ENCODE data around the gene ATF4. TPM values are rescaled to one million over a fixed set of nuclear protein-coding genes. Genes with fewer than 3 reads are reported as not detected.

Gene ATF4
- total and polyA plus RNA-seq, 2 of the 13 experiments (the other 11 are each of a cell fraction or from before 2014, with no cell fraction given), result 486 to 1,297 TPM

- TF ChIP-seq CBX2 (IDR thresholded peaks at IDR 0.05; ENCODE audit: low read depth, low read length), result no peak
- no peak for TF ChIP-seq CBX2 (CRISPR knock-in tag; IDR thresholded peaks at IDR 0.05; ENCODE audit: low read depth)
- no peak; the same call in 1 of the 2 replicates for TF ChIP-seq FOXC1 (CRISPR knock-in tag; IDR thresholded peaks at IDR 0.05; ENCODE audit: borderline replicate concordance)
- no peak for TF ChIP-seq TCF12 (IDR thresholded peaks at IDR 0.05)
- TF ChIP-seq TCF12 (CRISPR knock-in tag; IDR thresholded peaks at IDR 0.05), result 0 out of 2 replicates have a peak, but pooled peaks have one; percentile 39
- no peak for TF ChIP-seq ONECUT2 (CRISPR knock-in tag; IDR thresholded peaks at IDR 0.05)
- TF ChIP-seq ZNF614 (CRISPR knock-in tag; IDR thresholded peaks at IDR 0.05; ENCODE audit: borderline replicate concordance), result no peak
- peak; percentile 80 for TF ChIP-seq UBTF (CRISPR knock-in tag; IDR thresholded peaks at IDR 0.05)
- no peak for TF ChIP-seq U2AF2 (IDR thresholded peaks at IDR 0.05; ENCODE audit: low read depth, low read length)
- no peak for TF ChIP-seq EP300 (IDR thresholded peaks at IDR 0.05; ENCODE audit: low read depth in 2 of 2, low read length in 2 of 2)
- TF ChIP-seq EP300 (CRISPR knock-in tag; IDR thresholded peaks at IDR 0.05; ENCODE audit: borderline replicate concordance), result no peak
- TF ChIP-seq MXI1 (IDR thresholded peaks at IDR 0.05; ENCODE audit: borderline replicate concordance, low read depth, low read length), result peak; percentile 86; the same call in 1 of the 3 replicates
- no peak for TF ChIP-seq MAF1 (CRISPR knock-in tag; IDR thresholded peaks at IDR 0.05; ENCODE audit: borderline replicate concordance)
- TF ChIP-seq ZNF574 (CRISPR knock-in tag; IDR thresholded peaks at IDR 0.05), result no peak; the same call in 1 of the 2 replicates
- TF ChIP-seq HOXD1 (CRISPR knock-in tag; IDR thresholded peaks at IDR 0.05), result no peak; the same call in 1 of the 2 replicates
- TF ChIP-seq ZNF775 (CRISPR knock-in tag; IDR thresholded peaks at IDR 0.05; ENCODE audit: borderline replicate concordance), result no peak
- no peak for TF ChIP-seq ZNF143 (CRISPR knock-in tag; IDR thresholded peaks at IDR 0.05)
- no peak for TF ChIP-seq KAT7 (CRISPR knock-in tag; IDR thresholded peaks at IDR 0.05; ENCODE audit: borderline replicate concordance)
- peak; percentile 32; the same call in 1 of the 2 replicates for TF ChIP-seq MAX (IDR thresholded peaks at IDR 0.05)
- TF ChIP-seq SRSF4 (IDR thresholded peaks at IDR 0.05; ENCODE audit: low read depth, low read length, poor library complexity, severe bottlenecking), result no peak
- TF ChIP-seq ZKSCAN1 (IDR thresholded peaks at IDR 0.05; ENCODE audit: low read length), result no peak
- no peak; the same call in 1 of the 2 replicates for TF ChIP-seq ZNF704 (CRISPR knock-in tag; IDR thresholded peaks at IDR 0.05; ENCODE audit: borderline replicate concordance)
- TF ChIP-seq HOXA7 (CRISPR knock-in tag; IDR thresholded peaks at IDR 0.05), result no peak
- no peak; the same call in 1 of the 2 replicates for TF ChIP-seq ZNF556 (CRISPR knock-in tag; IDR thresholded peaks at IDR 0.05; ENCODE audit: borderline replicate concordance)
- TF ChIP-seq TOE1 (CRISPR knock-in tag; IDR thresholded peaks at IDR 0.05), result no peak
Observed at GRCh38 chr22:39519681-39520225, 609 bp upstream of the ATF4 start (continued).

Measured in HepG2 (cell line).